Common myeloid progenitor, CD34-positive (primary cell): Measurements from ENCODE around the gene MIA.

Experiments
- CTCF ChIA-PET: fragments of 350-600 bp; sonication (Branson Sonifier 250); formaldehyde crosslinking; loops from one replicate; lab custom pipeline; 2021; ENCODE audit warnings: antibody characterized with exemption; lab: Charles Lee
- POLR2A ChIA-PET: fragments of 350-600 bp; sonication (Branson Sonifier 250); formaldehyde crosslinking; loops from one replicate; lab custom pipeline; 2021; ENCODE audit warnings: antibody characterized with exemption; lab: Charles Lee
- DNase-seq, 3 donors: peaks; one replicate each; pipeline versions ENCODE4 v3.0.0 to v3.0.0-alpha.2; 2013
- H3K27ac ChIP-seq, 2 experiments: 1 replicate in 1 of 2; 2 replicates in 1 of 2; pipeline ENCODE4 v1.7.0; 2013; ENCODE audit warnings: inconsistent platforms in 2 of 2, low read length in 2 of 2, mild to moderate bottlenecking in 2 of 2, low read depth in 1 of 2, moderate library complexity in 1 of 2; ENCODE audit not compliant: severe bottlenecking in 2 of 2, insufficient read depth in 1 of 2, poor library complexity in 1 of 2
- H3K27me3 ChIP-seq, 5 experiments: replicated peaks in 2 of 5; 1 replicate in 3 of 5; 2 replicates in 2 of 5; pipeline versions ENCODE4 v1.6.1 to v1.7.0; 2013; ENCODE audit warnings: low read length in 4 of 5, mild to moderate bottlenecking in 2 of 5, moderate library complexity in 2 of 5, inconsistent platforms in 1 of 5; ENCODE audit not compliant: insufficient read depth in 5 of 5, control insufficient read depth in 4 of 5
- H3K36me3 ChIP-seq, 4 experiments: 1 replicate in 2 of 4; 2 replicates in 2 of 4; pipeline versions ENCODE4 v1.6.1 to v1.7.0; 2013; ENCODE audit warnings: low read length in 3 of 4, control low read depth in 1 of 4, mild to moderate bottlenecking in 1 of 4; ENCODE audit not compliant: control insufficient read depth in 4 of 4, insufficient read depth in 4 of 4
- H3K4me1 ChIP-seq, 4 experiments: 1 replicate in 3 of 4; 2 replicates in 1 of 4; pipeline versions ENCODE4 v1.6.1 to v1.7.1; 2013; ENCODE audit warnings: low read length in 3 of 4, mild to moderate bottlenecking in 3 of 4, control low read depth in 1 of 4, inconsistent platforms in 1 of 4, moderate library complexity in 1 of 4; ENCODE audit not compliant: control insufficient read depth in 4 of 4, insufficient read depth in 4 of 4; ENCODE audit errors: control extremely low read depth in 1 of 4
- H3K4me3 ChIP-seq, 7 experiments: 1 replicate in 4 of 7; 2 replicates in 3 of 7; pipeline versions ENCODE4 v1.5.1 to v1.7.0; 2013; ENCODE audit warnings: mild to moderate bottlenecking in 7 of 7, low read length in 6 of 7, moderate library complexity in 6 of 7, inconsistent platforms in 2 of 7, low read depth in 2 of 7, control low read depth in 1 of 7; ENCODE audit not compliant: insufficient read depth in 4 of 7, control insufficient read depth in 1 of 7; ENCODE audit errors: extremely low read depth in 1 of 7
- H3K9me3 ChIP-seq, 5 experiments: 1 replicate in 4 of 5; 2 replicates in 1 of 5; pipeline versions ENCODE4 v1.6.1 to v1.7.1; 2013; ENCODE audit warnings: low read length in 4 of 5, mild to moderate bottlenecking in 2 of 5, inconsistent platforms in 1 of 5, low read depth in 1 of 5, moderate library complexity in 1 of 5; ENCODE audit not compliant: control insufficient read depth in 4 of 5, insufficient read depth in 2 of 5; ENCODE audit errors: control extremely low read depth in 1 of 5
- WGBS: methylation state at CpG from one replicate; pipeline ENCODE4 v1.1.5; 2013; ENCODE audit not compliant: insufficient coverage; 5-methylcytosine and 5-hydroxymethylcytosine counted together

Gene MIA

GRCh38 chr19:40742477-40742876 is 32.8 kb upstream of the MIA start:
- no peak for DNase-seq
- Histone ChIP-seq H3K27ac (no peak overlapping the region), H3K9me3 (no peaks in the 10 kb centered on the region), H3K27me3 (no peaks in the 10 kb centered on the region), H3K4me3 (no peak overlapping the region), H3K4me1 (no peaks in the 10 kb centered on the region), H3K36me3 (peaks cover 0 to 23% (median 14%) of the 10 kb centered on the region in 4 experiments)
- ChIA-PET CTCF (interaction anchor here (0.6 to 2.0 kb wide), 5 partner anchors 9 to 78 kb away, joined by 3 to 6 read pairs (median 4); no protein-coding TSS in a partner anchor), POLR2A (interaction anchor here (0.5 kb wide), 1 partner anchor 31 kb away, joined by 3 read pairs; no protein-coding TSS in a partner anchor)
- WGBS: 95% methylated on average over 8 of the region's 17 CpGs

GRCh38 chr19:40742886-40743285 is 32.4 kb upstream of the MIA start:
- Histone ChIP-seq H3K4me1 (no peaks in the 10 kb centered on the region), H3K4me3 (no peak overlapping the region), H3K27ac (no peak overlapping the region), H3K9me3 (no peaks in the 10 kb centered on the region), H3K36me3 (peaks cover 0 to 20% (median 14%) of the 10 kb centered on the region in 4 experiments), H3K27me3 (no peaks in the 10 kb centered on the region)
- ChIA-PET POLR2A (interaction anchor here (0.7 kb wide), 1 partner anchor 29 kb away, joined by 3 read pairs; no protein-coding TSS in a partner anchor), CTCF (interaction anchor here (0.6 to 2.0 kb wide), 4 partner anchors 9 to 76 kb away, joined by 3 to 6 read pairs (median 4); no protein-coding TSS in a partner anchor)
- WGBS: 95% methylated on average over 11 of the region's 12 CpGs
- no peak for DNase-seq

GRCh38 chr19:40743926-40744325 is 31.4 kb upstream of the MIA start:
- no peaks in the 10 kb centered on the region for H3K27me3 ChIP-seq

DNA sequence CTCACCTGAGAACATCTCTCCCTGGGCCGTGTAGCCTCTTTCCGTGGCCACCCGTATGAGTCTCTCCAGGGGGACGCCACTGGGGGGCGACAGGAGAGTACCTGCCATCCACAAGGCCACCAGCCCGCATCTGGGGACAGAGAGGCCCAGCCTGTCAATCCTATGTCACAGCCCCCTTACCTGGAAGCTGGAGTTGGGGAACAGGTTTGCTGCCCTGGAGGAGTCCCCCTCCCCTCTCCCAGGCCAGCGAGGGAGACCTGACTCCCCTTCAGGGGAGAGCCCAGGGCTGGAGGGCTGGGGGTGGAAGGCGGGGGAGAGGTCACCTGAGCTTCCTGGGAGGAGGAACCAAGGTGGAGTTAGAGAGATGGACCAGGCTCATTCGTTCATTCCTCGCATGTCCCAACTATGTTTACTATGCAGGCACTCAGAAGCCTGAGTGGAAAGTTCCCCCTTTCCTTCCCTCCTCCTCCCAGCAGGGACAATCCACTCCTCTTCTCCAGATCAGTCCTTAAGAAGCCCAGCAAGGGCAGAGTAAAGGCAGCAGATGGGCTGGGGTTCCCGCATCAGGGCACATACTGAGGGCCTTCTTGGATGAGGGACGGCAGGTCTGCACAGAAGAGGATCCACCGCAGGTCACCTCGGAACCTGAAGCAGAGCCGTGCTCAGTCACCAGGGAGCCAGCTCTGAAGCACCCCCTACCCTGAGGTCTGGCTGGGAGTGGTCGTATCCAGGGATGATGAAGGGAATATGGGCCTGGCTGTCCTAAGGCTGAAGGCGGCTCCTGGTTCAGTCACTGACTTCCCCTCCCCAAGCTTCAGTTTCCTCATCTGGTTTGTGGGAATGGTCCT is 30.5 kb upstream of the MIA start:
- Histone ChIP-seq H3K27ac (no peak overlapping the region), H3K27me3 (no peaks in the 10 kb centered on the region), H3K4me3 (no peak overlapping the region), H3K9me3 (no peaks in the 10 kb centered on the region), H3K4me1 (peaks cover 2 to 14% (median 7%) of the 10 kb centered on the region in 4 experiments), H3K36me3 (peaks cover 0 to 8% (median 4%) of the 10 kb centered on the region in 4 experiments)
- ChIA-PET POLR2A (interaction anchor here (0.6 kb wide), 1 partner anchor 23 kb away, joined by 3 read pairs; no protein-coding TSS in a partner anchor), CTCF (interaction anchor here (1.0 to 1.4 kb wide), 3 partner anchors 12 to 75 kb away, joined by 3 read pairs; no protein-coding TSS in a partner anchor)
- 89% methylated on average over 11 of the region's 17 CpGs for WGBS
- DNase-seq: no peak

More at GRCh38 chr19:40743926-40744325, 31.4 kb upstream of the MIA start:
- peaks cover 0 to 6% (median 0%) of the 10 kb centered on the region in 4 experiments for H3K4me1 ChIP-seq
- CTCF ChIA-PET: interaction anchor here (0.6 to 1.5 kb wide), 6 partner anchors 8 to 76 kb away, joined by 3 to 4 read pairs (median 3); no protein-coding TSS in a partner anchor
- H3K9me3 ChIP-seq: no peaks in the 10 kb centered on the region
- H3K27ac ChIP-seq: no peak overlapping the region
- 98% methylated on average over 10 of the region's 10 CpGs for WGBS
- H3K4me3 ChIP-seq: no peak overlapping the region
- DNase-seq: no peak
- H3K36me3 ChIP-seq: peaks cover 0 to 17% (median 11%) of the 10 kb centered on the region in 4 experiments
- POLR2A ChIA-PET: interaction anchor here (0.6 kb wide), 1 partner anchor 24 kb away, joined by 3 read pairs; no protein-coding TSS in a partner anchor

GRCh38 chr19:40745402-40745780 is 29.9 kb upstream of the MIA start:
- peaks cover 3 to 18% (median 12%) of the 10 kb centered on the region in 4 experiments for H3K4me1 ChIP-seq
- CTCF ChIA-PET: no interaction called here
- H3K27ac ChIP-seq: no peak overlapping the region
- H3K36me3 ChIP-seq: peaks cover 0 to 3% (median 1%) of the 10 kb centered on the region in 4 experiments
- no peak overlapping the region for H3K4me3 ChIP-seq
- POLR2A ChIA-PET: no interaction called here
- H3K9me3 ChIP-seq: no peaks in the 10 kb centered on the region
- no peak for DNase-seq
- 100% methylated on average over 6 of the region's 7 CpGs for WGBS
- H3K27me3 ChIP-seq: no peaks in the 10 kb centered on the region

DNA sequence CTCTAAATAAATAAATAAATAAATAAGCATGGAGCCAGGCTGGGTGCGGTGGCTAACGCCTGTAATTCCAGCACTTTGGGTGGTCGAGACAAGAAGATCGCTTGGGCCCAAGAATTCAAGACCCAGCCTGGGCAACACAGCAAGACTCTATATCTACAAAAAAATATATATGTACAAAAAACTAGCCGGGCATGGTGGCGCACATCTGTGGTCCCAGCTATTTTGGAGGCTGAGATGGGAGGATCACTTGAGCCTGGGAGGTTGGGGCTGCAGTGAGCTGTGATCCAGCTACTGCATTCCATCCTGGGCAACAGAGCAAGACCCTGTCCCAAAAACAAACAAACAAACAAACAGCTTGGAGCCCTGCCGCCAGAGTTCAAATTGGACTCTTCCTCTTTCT is 27.8 kb upstream of the MIA start:
- CTCF ChIA-PET: interaction anchor here (1.5 to 2.3 kb wide), 3 partner anchors 23 to 56 kb away, joined by 4 to 5 read pairs (median 4); partner anchors contain the start of gene RAB4B
- no peak overlapping the region for H3K27ac ChIP-seq
- peaks cover 6 to 32% (median 25%) of the 10 kb centered on the region in 4 experiments for H3K4me1 ChIP-seq
- no peak for DNase-seq
- POLR2A ChIA-PET: no interaction called here
- H3K4me3 ChIP-seq: no peak overlapping the region
- 100% methylated on average over 3 of the region's 7 CpGs for WGBS
- no peaks in the 10 kb centered on the region for H3K27me3 ChIP-seq
- H3K36me3 ChIP-seq: peaks cover 0 to 2% (median 0%) of the 10 kb centered on the region in 4 experiments
- H3K9me3 ChIP-seq: no peaks in the 10 kb centered on the region
